ENCODE measurements around the gene TFDP1.

TFDP1 gene

GRCh38 chr13:113596321-113597200, 12.0 kb downstream of the TFDP1 start:
- DNase-seq (ENCODE audit: low read depth in 1 of 2, low spot score in 1 of 2), result no peak
- H3K27ac ChIP-seq (replicated peaks), result no peak overlapping the region
- H3K4me3 ChIP-seq (replicated peaks; ENCODE audit: insufficient read depth, low read length), result no peak overlapping the region
- TF ChIP-seq REST (IDR thresholded peaks at IDR 0.05; ENCODE audit: insufficient replicate concordance, low read depth) (no peak), GABPA (IDR thresholded peaks at IDR 0.05; ENCODE audit: low read depth) (no peak), POLR2AphosphoS5 (IDR thresholded peaks at IDR 0.05; ENCODE audit: low read depth) (no peak), SPI1 (IDR thresholded peaks at IDR 0.05; ENCODE audit: borderline replicate concordance, low read depth) (no peak)
- TF ChIP-seq, protein P1, sequence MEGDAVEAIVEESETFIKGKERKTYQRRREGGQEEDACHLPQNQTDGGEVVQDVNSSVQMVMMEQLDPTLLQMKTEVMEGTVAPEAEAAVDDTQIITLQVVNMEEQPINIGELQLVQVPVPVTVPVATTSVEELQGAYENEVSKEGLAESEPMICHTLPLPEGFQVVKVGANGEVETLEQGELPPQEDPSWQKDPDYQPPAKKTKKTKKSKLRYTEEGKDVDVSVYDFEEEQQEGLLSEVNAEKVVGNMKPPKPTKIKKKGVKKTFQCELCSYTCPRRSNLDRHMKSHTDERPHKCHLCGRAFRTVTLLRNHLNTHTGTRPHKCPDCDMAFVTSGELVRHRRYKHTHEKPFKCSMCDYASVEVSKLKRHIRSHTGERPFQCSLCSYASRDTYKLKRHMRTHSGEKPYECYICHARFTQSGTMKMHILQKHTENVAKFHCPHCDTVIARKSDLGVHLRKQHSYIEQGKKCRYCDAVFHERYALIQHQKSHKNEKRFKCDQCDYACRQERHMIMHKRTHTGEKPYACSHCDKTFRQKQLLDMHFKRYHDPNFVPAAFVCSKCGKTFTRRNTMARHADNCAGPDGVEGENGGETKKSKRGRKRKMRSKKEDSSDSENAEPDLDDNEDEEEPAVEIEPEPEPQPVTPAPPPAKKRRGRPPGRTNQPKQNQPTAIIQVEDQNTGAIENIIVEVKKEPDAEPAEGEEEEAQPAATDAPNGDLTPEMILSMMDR (IDR thresholded peaks at IDR 0.05; ENCODE audit: insufficient read depth, low read length), result no peak
- H3K27me3 ChIP-seq (ENCODE audit: insufficient read depth, poor library complexity, severe bottlenecking), result no peaks in the 10 kb centered on the region

GRCh38 chr13:113597391-113598080, 13.0 kb downstream of the TFDP1 start:
- H3K4me3 ChIP-seq (replicated peaks; ENCODE audit: insufficient read depth, low read length), result no peak overlapping the region
- TF ChIP-seq SPI1 (IDR thresholded peaks at IDR 0.05; ENCODE audit: borderline replicate concordance, low read depth), result no peak
- TF ChIP-seq, protein P1 (IDR thresholded peaks at IDR 0.05; ENCODE audit: insufficient read depth, low read length), result no peak
- no peak for TF ChIP-seq REST (IDR thresholded peaks at IDR 0.05; ENCODE audit: insufficient replicate concordance, low read depth)
- TF ChIP-seq GABPA (IDR thresholded peaks at IDR 0.05; ENCODE audit: low read depth), result no peak
- no peak for TF ChIP-seq POLR2AphosphoS5 (IDR thresholded peaks at IDR 0.05; ENCODE audit: low read depth)
- no peaks in the 10 kb centered on the region for H3K27me3 ChIP-seq (ENCODE audit: insufficient read depth, poor library complexity, severe bottlenecking)
- no peak for DNase-seq (ENCODE audit: low read depth in 1 of 2, low spot score in 1 of 2)
- no peak overlapping the region for H3K27ac ChIP-seq (replicated peaks)

DNA sequence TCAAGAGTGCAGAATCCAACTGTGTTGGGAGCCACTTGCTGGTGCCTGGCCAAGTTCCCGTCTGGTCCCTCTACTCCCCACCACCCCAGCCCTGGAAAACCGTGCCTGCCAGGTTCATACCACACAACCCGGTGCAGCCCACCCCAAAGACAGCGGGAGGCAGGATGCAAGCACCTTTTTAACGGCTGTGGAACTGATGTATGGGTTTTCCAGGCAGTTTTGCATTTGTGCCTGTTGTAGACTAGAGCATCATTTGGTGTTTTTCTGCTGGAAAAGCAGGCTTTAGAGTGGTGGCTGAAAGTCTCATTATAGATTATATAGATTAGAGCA, 13.5 kb downstream of the TFDP1 start:
- TF ChIP-seq SPI1 (IDR thresholded peaks at IDR 0.05; ENCODE audit: borderline replicate concordance, low read depth) (no peak), REST (IDR thresholded peaks at IDR 0.05; ENCODE audit: insufficient replicate concordance, low read depth) (no peak), POLR2AphosphoS5 (IDR thresholded peaks at IDR 0.05; ENCODE audit: low read depth) (no peak), GABPA (IDR thresholded peaks at IDR 0.05; ENCODE audit: low read depth) (no peak)
- TF ChIP-seq, protein P1 (IDR thresholded peaks at IDR 0.05; ENCODE audit: insufficient read depth, low read length), result no peak
- DNase-seq (ENCODE audit: low read depth in 1 of 2, low spot score in 1 of 2), result no peak
- no peak overlapping the region for H3K27ac ChIP-seq (replicated peaks)
- H3K4me3 ChIP-seq (replicated peaks; ENCODE audit: insufficient read depth, low read length), result no peak overlapping the region
- H3K27me3 ChIP-seq (ENCODE audit: insufficient read depth, poor library complexity, severe bottlenecking), result no peaks in the 10 kb centered on the region

All from HL-60 (cell line).